PC-3 (cell line): ENCODE data around the gene ALDH2.

Source experiments
- CTCF ChIP-seq: fragments of 300-600 bp; sonication (generic); conservative IDR thresholded peaks from 2 replicates; pipeline ENCODE4 v1.5.1; 2017; ENCODE audit warnings: antibody characterized with exemption, low read depth, mild to moderate bottlenecking, low read length
- EZH2 ChIP-seq: fragments of 300-600 bp; sonication (generic); IDR thresholded peaks from one replicate; pipeline ENCODE4 v1.6.1; 2017; ENCODE audit warnings: antibody characterized with exemption, mild to moderate bottlenecking, low read length; ENCODE audit not compliant: unreplicated experiment

- no peak for TF ChIP-seq CTCF
- no peak for TF ChIP-seq EZH2
Observed at GRCh38 chr12:111745211-111745610, 21.5 kb upstream of the ALDH2 start.
